ENCODE data around the gene SCAMP5.

DNA sequence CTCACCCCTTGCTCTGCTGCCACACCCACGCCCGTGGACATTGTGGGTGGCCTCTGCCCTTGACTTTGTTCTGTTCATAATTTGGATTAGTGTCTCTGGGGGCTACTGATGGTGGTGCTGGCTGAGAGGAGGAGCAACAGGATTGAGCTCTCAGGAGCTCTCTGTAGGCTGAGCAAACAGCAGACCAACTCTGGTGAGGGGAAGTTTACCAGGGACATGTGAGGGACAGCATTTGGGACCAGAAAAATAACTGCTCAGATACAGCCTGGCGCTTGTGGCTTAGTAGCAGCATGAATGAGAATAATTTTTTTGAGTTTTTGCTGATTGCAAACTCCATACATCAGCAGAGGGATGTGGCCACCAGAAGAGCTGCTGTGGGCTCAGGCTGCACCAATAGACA lies 42.9 kb downstream of the SCAMP5 start:
- TF ChIP-seq, protein P1, sequence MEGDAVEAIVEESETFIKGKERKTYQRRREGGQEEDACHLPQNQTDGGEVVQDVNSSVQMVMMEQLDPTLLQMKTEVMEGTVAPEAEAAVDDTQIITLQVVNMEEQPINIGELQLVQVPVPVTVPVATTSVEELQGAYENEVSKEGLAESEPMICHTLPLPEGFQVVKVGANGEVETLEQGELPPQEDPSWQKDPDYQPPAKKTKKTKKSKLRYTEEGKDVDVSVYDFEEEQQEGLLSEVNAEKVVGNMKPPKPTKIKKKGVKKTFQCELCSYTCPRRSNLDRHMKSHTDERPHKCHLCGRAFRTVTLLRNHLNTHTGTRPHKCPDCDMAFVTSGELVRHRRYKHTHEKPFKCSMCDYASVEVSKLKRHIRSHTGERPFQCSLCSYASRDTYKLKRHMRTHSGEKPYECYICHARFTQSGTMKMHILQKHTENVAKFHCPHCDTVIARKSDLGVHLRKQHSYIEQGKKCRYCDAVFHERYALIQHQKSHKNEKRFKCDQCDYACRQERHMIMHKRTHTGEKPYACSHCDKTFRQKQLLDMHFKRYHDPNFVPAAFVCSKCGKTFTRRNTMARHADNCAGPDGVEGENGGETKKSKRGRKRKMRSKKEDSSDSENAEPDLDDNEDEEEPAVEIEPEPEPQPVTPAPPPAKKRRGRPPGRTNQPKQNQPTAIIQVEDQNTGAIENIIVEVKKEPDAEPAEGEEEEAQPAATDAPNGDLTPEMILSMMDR (IDR thresholded peaks at IDR 0.05): no peak
- no peak for TF ChIP-seq POLR2AphosphoS5 (IDR thresholded peaks at IDR 0.05)
